Smooth muscle cell (in vitro differentiated cells): ENCODE results near the gene AMPD3. TPM values are rescaled to one million over a fixed set of nuclear protein-coding genes. Genes with fewer than 3 reads are reported as not detected.

Source experiments
- DNase-seq: peaks from one replicate; lab custom pipeline; 2025; ENCODE audit not compliant: unreplicated experiment; lab: John Stamatoyannopoulos, UW
- H2AFZ ChIP-seq: fragments of 200-600 bp; sonication (generic); 2 replicates; pipeline ENCODE4 v1.6.0; 2016; ENCODE audit warnings: antibody characterized with exemption, low read depth, mild to moderate bottlenecking
- H3F3A ChIP-seq: fragments of 200-600 bp; sonication (generic); 2 replicates; pipeline ENCODE4 v1.6.0; 2017; ENCODE audit warnings: antibody characterized with exemption, low read depth
- H3K27ac ChIP-seq: fragments of 200-600 bp; sonication (generic); 2 replicates; pipeline ENCODE4 v1.5.1; 2016; ENCODE audit warnings: low read depth, mild to moderate bottlenecking
- H3K27me3 ChIP-seq: fragments of 200-600 bp; sonication (generic); 2 replicates; pipeline ENCODE4 v1.6.1; 2016; ENCODE audit warnings: low read depth, mild to moderate bottlenecking
- H3K36me3 ChIP-seq: fragments of 200-600 bp; sonication (generic); 2 replicates; pipeline ENCODE4 v1.5.1; 2016; ENCODE audit warnings: low read depth
- H3K4me1 ChIP-seq: fragments of 200-600 bp; sonication (generic); 2 replicates; pipeline ENCODE4 v1.5.1; 2016; ENCODE audit warnings: low read depth
- H3K4me2 ChIP-seq: fragments of 200-600 bp; sonication (generic); 2 replicates; pipeline ENCODE4 v1.6.0; 2016; ENCODE audit warnings: mild to moderate bottlenecking
- H3K4me3 ChIP-seq: fragments of 200-600 bp; sonication (generic); 2 replicates; pipeline ENCODE4 v1.5.1; 2016; ENCODE audit warnings: mild to moderate bottlenecking
- H3K79me2 ChIP-seq: fragments of 200-600 bp; sonication (generic); 2 replicates; pipeline ENCODE4 v1.6.0; 2016; ENCODE audit warnings: low read depth, mild to moderate bottlenecking
- H3K9ac ChIP-seq: fragments of 200-600 bp; sonication (generic); 2 replicates; pipeline ENCODE4 v1.6.0; 2016; ENCODE audit warnings: low read depth
- H3K9me3 ChIP-seq: fragments of 200-600 bp; sonication (generic); replicated peaks from 2 replicates; pipeline ENCODE4 v1.5.1; 2016; ENCODE audit warnings: low read depth
- H4K20me1 ChIP-seq: fragments of 200-600 bp; sonication (generic); 2 replicates; pipeline ENCODE4 v1.6.0; 2016; ENCODE audit warnings: low read depth
- CTCF ChIP-seq: fragments of 200-600 bp; sonication (generic); IDR thresholded peaks from 2 replicates; pipeline ENCODE4 v1.5.1; 2017; ENCODE audit warnings: borderline replicate concordance, mild to moderate bottlenecking, antibody characterized with exemption; ENCODE audit not compliant: insufficient read depth, poor library complexity, severe bottlenecking
- WGBS: methylation state at CpG from one replicate; pipeline ENCODE4 v1.1.7; 2016; ENCODE audit warnings: low lambda C conversion rate; 5-methylcytosine and 5-hydroxymethylcytosine counted together
- polyA plus RNA-seq: library from polyadenylated mRNA; unstranded; fragments of >200 nt; fragmentation: Nextera tagmentation; extraction: Ambion mirVana; gene quantifications from 2 replicates; pipeline ENCODE4 v1.2.1, GENCODE V29; 2016
- total RNA-seq: library from RNA; depleted of rRNA; stranded (reverse); fragments of >200 nt; gene quantifications from 2 replicates; pipeline ENCODE4 v1.2.3, GENCODE V29; 2014

Gene AMPD3
- total and polyA plus RNA-seq, 2 experiments from 2014 or later = 0.67 to 3.6 TPM

GRCh38 chr11:10450462-10451425, 4.3 kb upstream of the AMPD3 start:
- Histone ChIP-seq H3K9ac (peak overlapping the region; percentile 39), H3K4me2 (peak overlapping the region; percentile 95)

GRCh38 chr11:10451426-10452116, 3.5 kb upstream of the AMPD3 start:
- Histone ChIP-seq H3K36me3 (no peaks in the 10 kb centered on the region), H3K9me3 (no peaks in the 10 kb centered on the region), H4K20me1 (no peaks in the 10 kb centered on the region), H3K27ac (no peak overlapping the region), H3K4me2 (peak overlapping the region; percentile 95), H3K4me1 (peaks cover 16% of the 10 kb centered on the region), H3K79me2 (no peaks in the 10 kb centered on the region), H3K4me3 (peak overlapping the region; percentile 64), H3K27me3 (peaks cover 37% of the 10 kb centered on the region), H3K9ac (no peak overlapping the region), H3F3A (peaks cover 4% of the 10 kb centered on the region), H2AFZ (no peak overlapping the region)
- 66% methylated on average over 4 of the region's 4 CpGs for WGBS
- TF ChIP-seq CTCF = no peak
- DNase-seq = no peak

More at GRCh38 chr11:10450462-10451425, 4.3 kb upstream of the AMPD3 start:
- no peaks in the 10 kb centered on the region for H3K9me3 ChIP-seq
- H3K27me3 ChIP-seq = peaks cover 37% of the 10 kb centered on the region
- H3F3A ChIP-seq = no peaks in the 10 kb centered on the region
- H3K79me2 ChIP-seq = no peaks in the 10 kb centered on the region
- H3K4me3 ChIP-seq = peak overlapping the region; percentile 64
- H4K20me1 ChIP-seq = no peaks in the 10 kb centered on the region
- H3K27ac ChIP-seq = no peak overlapping the region
- no peak for DNase-seq
- WGBS = 3% methylated on average over 57 of the region's 94 CpGs
- peak overlapping the region; percentile 89 for H2AFZ ChIP-seq
- peak; percentile 53 for TF ChIP-seq CTCF
- H3K4me1 ChIP-seq = peaks cover 8% of the 10 kb centered on the region
- no peaks in the 10 kb centered on the region for H3K36me3 ChIP-seq

GRCh38 chr11:10452211-10452767, 2.8 kb upstream of the AMPD3 start:
- no peak for TF ChIP-seq CTCF
- 93% methylated on average over 3 of the region's 3 CpGs for WGBS

More at GRCh38 chr11:10452211-10452767, 2.8 kb upstream of the AMPD3 start:
- no peaks in the 10 kb centered on the region for H3K79me2 ChIP-seq
- H3K36me3 ChIP-seq = no peaks in the 10 kb centered on the region
- DNase-seq = no peak
- no peak overlapping the region for H3K4me3 ChIP-seq
- peaks cover 37% of the 10 kb centered on the region for H3K27me3 ChIP-seq
- H2AFZ ChIP-seq = no peak overlapping the region
- H4K20me1 ChIP-seq = no peaks in the 10 kb centered on the region
- H3K9me3 ChIP-seq = no peaks in the 10 kb centered on the region
- no peak overlapping the region for H3K27ac ChIP-seq
- H3F3A ChIP-seq = peaks cover 6% of the 10 kb centered on the region
- no peak overlapping the region for H3K4me2 ChIP-seq
- H3K9ac ChIP-seq = no peak overlapping the region
- peaks cover 18% of the 10 kb centered on the region for H3K4me1 ChIP-seq
